Breast epithelium (tissue), 4 donors: ENCODE data around the gene MAST4. TPM values are rescaled to one million over a fixed set of nuclear protein-coding genes. Genes with fewer than 3 reads are reported as not detected.

ENCODE experiments used
- DNase-seq, 2 donors: peaks; one replicate each; pipeline ENCODE4 v3.0.0-alpha.2; 2019; ENCODE audit warnings: low spot score in 2 of 2
- H3K27ac ChIP-seq, 2 donors: fragments of 200-600 bp; sonication (generic) in 1 of 2; one replicate each; pipeline ENCODE4 v1.5.1; 2016 to 2019; ENCODE audit warnings: mild to moderate bottlenecking in 1 of 2
- H3K27me3 ChIP-seq, 2 donors: fragments of 200-600 bp; sonication (generic) in 1 of 2; one replicate each; pipeline versions ENCODE4 v1.5.1 to v1.6.0; 2017 to 2019; ENCODE audit warnings: control low read depth in 1 of 2, mild to moderate bottlenecking in 1 of 2
- H3K36me3 ChIP-seq: fragments of 200-600 bp; one replicate; pipeline ENCODE4 v1.5.1; 2019
- H3K4me1 ChIP-seq, 2 donors: fragments of 200-600 bp; sonication (generic); one replicate each; pipeline ENCODE4 v1.5.1; 2016 to 2019; ENCODE audit warnings: control low read depth in 1 of 2
- H3K4me3 ChIP-seq, 3 donors: fragments of 200-600 bp; sonication (generic); 1 replicate in 2 of 3; 2 replicates in 1 of 3; pipeline ENCODE4 v1.5.1; 2016 to 2019; ENCODE audit warnings: mild to moderate bottlenecking in 3 of 3, moderate library complexity in 2 of 3
- H3K9me3 ChIP-seq, 2 donors: fragments of 200-600 bp; sonication (generic) in 1 of 2; one replicate each; pipeline ENCODE4 v1.5.1; 2016 to 2019; ENCODE audit warnings: control low read depth in 1 of 2
- CTCF ChIP-seq, 3 donors: fragments of 450-650 bp; IDR thresholded peaks; one replicate each; pipeline ENCODE4 v1.5.1; 2016 to 2017; ENCODE audit warnings: antibody characterized with exemption in 3 of 3, mild to moderate bottlenecking in 3 of 3, moderate library complexity in 3 of 3
- POLR2A ChIP-seq: fragments of 450-650 bp; IDR thresholded peaks from one replicate; pipeline ENCODE4 v1.6.1; 2016; ENCODE audit warnings: antibody characterized with exemption, mild to moderate bottlenecking, moderate library complexity
- POLR2AphosphoS5 ChIP-seq, 3 donors: sonication (generic); formaldehyde crosslinking; IDR thresholded peaks; one replicate each; pipeline ENCODE4 v1.6.1; 2017; ENCODE audit warnings: antibody characterized with exemption in 3 of 3
- intact Hi-C: fragments of 100-400 bp; cut with DNase I; formaldehyde crosslinking; loops from one replicate; pipeline ENCODE4 v1.15.1; 2023; ENCODE audit warnings: low total_unique reads
- total RNA-seq, 3 donors: library from RNA; depleted of rRNA; stranded (reverse); fragments of >200 nt; gene quantifications; one replicate each; pipeline ENCODE4 v1.1.0, GENCODE V29; 2016

Gene MAST4
- total RNA-seq, 3 donors from 2014 or later = 28.0 to 61.5 (median 50.1) TPM

- Histone ChIP-seq H3K4me3 (no peak overlapping the region), H3K36me3 (no peaks in the 10 kb centered on the region), H3K4me1 (no peaks in the 10 kb centered on the region), H3K27ac (no peak overlapping the region), H3K27me3 (no peaks in the 10 kb centered on the region), H3K9me3 (no peaks in the 10 kb centered on the region)
- TF ChIP-seq POLR2AphosphoS5 (IDR thresholded peaks at IDR 0.05) (no peak), POLR2A (no peak), CTCF (IDR thresholded peaks at IDR 0.05) (no peak)
- no peak for DNase-seq
- intact Hi-C loops = no loop called here
Observed at GRCh38 chr5:66629446-66629845, 33.3 kb downstream of the MAST4 start.

- Histone ChIP-seq H3K27me3 (no peaks in the 10 kb centered on the region), H3K4me1 (no peaks in the 10 kb centered on the region), H3K4me3 (no peak overlapping the region), H3K36me3 (no peaks in the 10 kb centered on the region), H3K9me3 (no peaks in the 10 kb centered on the region), H3K27ac (no peak overlapping the region)
- intact Hi-C loops = no loop called here
- no peak for TF ChIP-seq CTCF (IDR thresholded peaks at IDR 0.05)
- TF ChIP-seq POLR2A = no peak
- DNase-seq = no peak
Observed at GRCh38 chr5:66633754-66634153, 37.6 kb downstream of the MAST4 start.

- intact Hi-C loops = no loop called here
- TF ChIP-seq POLR2AphosphoS5 (IDR thresholded peaks at IDR 0.05) (no peak), POLR2A (no peak), CTCF (IDR thresholded peaks at IDR 0.05) (no peak)
- H3K27me3 ChIP-seq = no peaks in the 10 kb centered on the region
- H3K27ac ChIP-seq = no peak overlapping the region
- no peaks in the 10 kb centered on the region for H3K4me1 ChIP-seq
- no peak for DNase-seq
- H3K36me3 ChIP-seq = no peaks in the 10 kb centered on the region
- H3K9me3 ChIP-seq = no peaks in the 10 kb centered on the region
- H3K4me3 ChIP-seq = no peak overlapping the region
Observed at GRCh38 chr5:66634601-66635000, 38.4 kb downstream of the MAST4 start.

GRCh38 chr5:66637994-66638393 is 41.8 kb downstream of the MAST4 start:
- Histone ChIP-seq H3K4me1 (no peaks in the 10 kb centered on the region), H3K4me3 (no peak overlapping the region), H3K36me3 (no peaks in the 10 kb centered on the region), H3K27me3 (no peaks in the 10 kb centered on the region), H3K27ac (no peak overlapping the region), H3K9me3 (no peaks in the 10 kb centered on the region)
- intact Hi-C loops = no loop called here
- TF ChIP-seq POLR2AphosphoS5 (IDR thresholded peaks at IDR 0.05) = no peak
- TF ChIP-seq CTCF (IDR thresholded peaks at IDR 0.05) = no peak
- no peak for TF ChIP-seq POLR2A
- DNase-seq = no peak

GRCh38 chr5:66639037-66639436 is 42.8 kb downstream of the MAST4 start:
- TF ChIP-seq POLR2A (no peak), CTCF (IDR thresholded peaks at IDR 0.05) (no peak), POLR2AphosphoS5 (IDR thresholded peaks at IDR 0.05) (no peak)
- H3K4me1 ChIP-seq = no peaks in the 10 kb centered on the region
- intact Hi-C loops = no loop called here
- H3K9me3 ChIP-seq = no peaks in the 10 kb centered on the region
- DNase-seq = no peak
- H3K27me3 ChIP-seq = no peaks in the 10 kb centered on the region
- no peaks in the 10 kb centered on the region for H3K36me3 ChIP-seq
- H3K27ac ChIP-seq = no peak overlapping the region
- no peak overlapping the region for H3K4me3 ChIP-seq
